GM18511 (cell line): ENCODE measurements around the gene EFTUD2.

Source experiments
- ATAC-seq: cut with Tn5 transposase; IDR thresholded peaks from one replicate; pipeline ENCODE4 v1.9.1; 2021; ENCODE audit warnings: mild to moderate bottlenecking, moderate library complexity; ENCODE audit not compliant: unreplicated experiment

The EFTUD2 gene

DNA sequence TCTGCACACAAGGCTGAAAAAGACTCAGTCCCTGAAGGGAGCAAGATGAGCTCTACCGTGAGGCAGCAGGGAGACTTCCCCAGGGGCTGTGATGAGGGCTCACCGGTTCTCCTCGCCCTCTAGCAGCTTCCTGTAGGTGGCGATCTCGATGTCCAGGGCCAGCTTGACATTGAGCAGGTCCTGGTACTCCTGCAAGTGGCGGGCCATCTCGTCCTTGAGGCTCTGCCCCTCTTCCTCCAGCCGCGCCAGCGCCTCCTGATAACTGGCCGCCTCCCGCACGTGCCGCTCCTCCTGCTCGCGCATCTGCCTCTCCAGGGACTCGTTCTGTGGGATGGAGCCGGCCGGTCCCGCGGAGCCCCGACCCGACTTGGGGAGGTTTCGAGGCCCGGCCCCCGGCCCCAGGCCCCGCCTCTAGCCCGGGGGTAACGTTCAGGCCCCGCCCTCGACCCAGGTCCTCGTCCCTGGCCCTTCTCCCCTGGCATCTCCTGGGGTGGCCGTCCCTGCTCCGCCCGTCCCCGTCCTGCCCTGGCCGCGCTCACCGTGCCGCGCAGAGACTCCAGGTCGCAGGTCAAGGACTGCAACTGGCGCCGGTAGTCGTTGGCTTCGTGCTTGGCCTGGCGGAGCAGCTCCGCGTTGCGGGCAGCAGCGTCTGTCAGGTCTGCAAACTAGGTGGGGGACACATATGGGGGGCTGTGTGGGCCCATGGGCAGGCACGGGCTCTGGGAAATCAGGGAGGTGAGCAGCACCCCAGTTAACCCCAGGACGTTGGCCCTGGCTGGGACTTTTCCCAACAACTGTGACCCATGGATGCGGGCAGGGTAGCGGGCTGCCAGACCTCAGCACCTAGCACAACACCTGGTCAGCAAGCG, 12.1 kb upstream of the EFTUD2 start:
- no peak for ATAC-seq

DNA sequence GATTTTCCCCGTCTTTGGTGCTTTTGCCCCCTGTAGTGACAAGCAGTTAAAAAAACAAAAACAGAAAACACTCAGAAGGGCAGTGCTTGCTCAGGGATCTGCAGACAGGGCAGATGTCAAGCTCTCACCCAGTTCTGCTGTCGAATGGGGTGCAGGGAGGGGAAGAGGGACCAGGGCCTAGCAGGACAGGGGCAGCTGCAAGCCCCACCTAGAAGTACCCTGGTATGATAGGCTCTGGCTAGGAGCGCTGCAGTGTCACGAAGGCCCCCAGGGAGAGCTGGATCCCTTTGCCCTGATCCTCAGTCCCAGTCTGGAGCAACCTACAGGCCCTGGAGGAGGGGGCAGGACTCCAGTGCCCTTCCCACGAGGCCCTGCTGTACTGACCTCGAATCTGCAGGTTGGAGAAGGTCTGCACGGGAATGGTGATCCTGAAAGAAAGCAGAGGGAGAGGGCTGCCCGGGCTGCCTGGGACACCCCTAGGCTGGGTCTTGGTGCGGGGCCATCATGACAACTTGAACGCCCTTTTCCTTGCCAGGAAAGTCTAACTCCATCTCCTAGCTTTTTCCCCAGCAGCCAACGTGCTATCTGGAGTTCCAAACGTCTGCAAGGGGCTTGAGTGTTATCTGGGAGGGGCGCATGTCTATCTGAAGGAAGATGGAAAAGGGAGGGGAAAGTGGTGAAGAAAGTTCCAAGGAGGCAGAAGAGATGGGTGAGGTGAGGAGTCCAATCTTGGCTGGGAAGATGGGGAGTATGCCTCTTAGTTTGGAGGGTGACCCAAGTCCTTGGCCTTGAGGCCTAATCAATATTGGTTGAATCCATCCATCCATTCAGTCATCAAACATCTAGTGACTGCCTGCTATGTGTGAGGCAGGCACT, 11.2 kb upstream of the EFTUD2 start:
- no peak for ATAC-seq

DNA sequence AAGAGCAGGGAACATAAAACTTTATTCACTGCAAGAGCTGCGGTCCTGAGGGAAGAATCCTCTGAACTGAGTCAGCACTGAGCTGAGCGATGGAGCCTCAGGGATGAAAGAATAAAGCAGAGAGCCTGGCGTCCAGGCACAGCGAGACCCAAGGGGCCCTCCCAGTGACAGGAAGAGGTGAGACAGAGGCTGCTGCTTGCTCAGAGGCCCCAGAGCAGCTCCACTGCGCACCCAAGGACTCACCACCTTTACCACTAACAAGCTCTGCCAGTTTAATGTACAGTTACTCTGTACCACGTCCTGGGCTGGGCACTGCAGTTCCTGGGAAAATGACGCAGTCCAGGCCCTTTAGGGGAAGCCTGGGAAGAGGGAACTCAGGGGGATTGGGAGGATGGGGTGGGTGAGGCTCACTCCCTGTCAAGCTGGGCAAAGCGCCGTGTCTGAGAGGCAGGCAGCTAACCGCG, 10.5 kb upstream of the EFTUD2 start:
- no peak for ATAC-seq

DNA sequence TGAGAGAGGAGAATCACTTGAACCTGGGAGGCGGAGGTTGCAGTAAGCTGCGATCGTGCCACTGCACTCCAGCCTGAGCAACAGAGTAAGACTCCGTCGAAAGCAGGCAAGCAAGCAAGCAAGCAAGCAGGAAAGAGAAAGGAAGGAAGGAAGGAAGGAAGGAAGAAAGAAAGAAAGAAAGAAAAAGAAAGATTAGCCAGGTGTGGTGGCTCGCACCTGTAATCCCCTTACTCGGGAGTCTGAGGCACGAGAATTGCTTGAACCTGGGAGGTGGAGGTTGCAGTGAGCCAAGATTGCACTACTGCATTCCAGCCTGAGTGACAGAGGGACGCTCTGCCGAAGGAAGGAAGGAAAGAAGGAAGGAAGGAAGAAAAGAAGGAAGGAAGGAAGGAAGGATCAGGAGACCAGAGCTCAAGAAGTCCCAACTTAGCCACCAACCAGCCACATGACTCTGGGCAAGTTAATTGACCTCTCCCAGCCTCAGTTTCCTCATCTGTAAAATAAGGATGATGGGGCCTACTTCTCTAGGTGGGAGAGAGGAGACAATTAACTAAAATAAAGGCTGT, 9.6 kb upstream of the EFTUD2 start:
- no peak for ATAC-seq

DNA sequence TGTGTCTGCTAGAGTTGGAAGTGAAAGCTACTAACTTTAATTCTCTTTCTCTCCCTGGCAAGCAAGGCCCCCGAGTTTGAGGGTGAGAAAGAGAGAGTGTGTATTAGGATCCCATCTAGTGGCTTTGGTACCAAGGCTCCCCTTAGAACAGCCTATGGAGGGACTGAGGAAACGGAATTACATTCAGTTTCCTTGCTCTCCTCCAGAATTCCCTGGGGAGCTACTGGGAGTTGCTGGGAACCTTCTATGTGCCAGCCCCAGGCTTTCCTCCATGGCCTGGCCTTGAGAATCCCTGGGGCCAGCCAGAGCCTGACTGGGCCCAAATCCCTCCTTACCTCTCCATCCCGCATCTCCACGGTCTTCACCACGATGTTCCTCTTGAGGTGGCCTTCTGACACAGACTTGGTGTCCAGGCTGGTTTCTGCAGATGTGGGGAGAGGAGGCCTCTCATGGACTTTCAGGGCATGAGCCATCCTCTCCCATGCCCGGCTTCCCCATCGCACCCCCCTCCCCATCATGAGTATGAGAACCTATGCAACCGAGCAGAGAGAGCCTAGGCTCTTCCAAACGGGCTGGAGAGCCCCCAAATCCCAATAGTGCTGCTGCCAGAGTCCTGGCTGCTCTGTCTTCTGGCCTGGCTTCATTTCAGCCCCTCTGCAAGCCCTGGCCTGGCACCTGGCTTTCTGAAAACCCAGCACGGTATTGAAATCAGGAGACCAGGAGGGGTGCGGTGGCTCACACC, 8.7 kb upstream of the EFTUD2 start:
- ATAC-seq: no peak

DNA sequence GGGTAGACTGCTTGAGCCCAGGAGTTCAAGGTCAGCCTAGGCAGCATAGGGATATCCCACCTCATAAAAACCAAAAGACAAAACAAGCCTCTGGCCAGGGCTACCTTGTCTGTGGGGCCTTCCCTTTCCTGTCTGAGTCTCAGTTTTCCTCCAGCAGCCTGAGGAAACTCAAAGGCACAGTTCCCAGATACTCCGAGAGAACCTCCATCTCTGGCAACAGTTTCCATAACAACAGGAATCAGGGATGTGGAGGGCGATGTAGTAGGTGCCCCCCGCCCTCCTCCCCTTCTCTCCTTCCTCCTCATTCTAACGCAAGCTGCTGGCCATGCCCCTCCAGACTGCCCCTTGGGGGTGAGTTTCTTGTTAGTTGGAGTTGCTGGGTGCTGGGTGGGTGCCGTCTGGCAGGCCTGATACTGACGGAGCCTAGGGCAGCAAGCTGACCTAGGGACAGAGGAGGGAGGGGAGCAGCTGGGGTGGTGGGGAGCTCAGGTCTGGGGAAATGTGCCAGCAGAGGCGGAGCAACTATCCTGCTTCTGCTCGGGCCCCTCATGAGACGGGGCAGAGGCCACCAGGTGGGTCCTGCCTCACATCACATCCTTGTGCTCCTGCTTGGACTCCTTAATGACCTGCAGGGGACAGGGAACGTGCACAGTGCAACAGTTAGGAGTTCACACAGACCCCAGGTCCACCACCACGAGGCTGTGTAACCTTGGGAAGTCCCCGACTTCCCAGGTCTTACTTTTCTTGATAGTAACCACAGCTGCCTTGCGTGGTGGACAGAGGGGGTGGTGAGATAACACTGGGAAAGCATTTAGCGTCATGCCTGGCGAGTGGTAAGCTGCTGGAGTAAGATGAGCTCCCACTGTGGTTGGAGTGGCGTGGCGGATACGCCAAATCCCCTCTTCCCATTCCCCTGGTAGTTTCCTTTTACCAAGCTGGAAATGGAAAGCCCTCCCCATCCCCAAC, 7.8 kb upstream of the EFTUD2 start:
- no peak for ATAC-seq

DNA sequence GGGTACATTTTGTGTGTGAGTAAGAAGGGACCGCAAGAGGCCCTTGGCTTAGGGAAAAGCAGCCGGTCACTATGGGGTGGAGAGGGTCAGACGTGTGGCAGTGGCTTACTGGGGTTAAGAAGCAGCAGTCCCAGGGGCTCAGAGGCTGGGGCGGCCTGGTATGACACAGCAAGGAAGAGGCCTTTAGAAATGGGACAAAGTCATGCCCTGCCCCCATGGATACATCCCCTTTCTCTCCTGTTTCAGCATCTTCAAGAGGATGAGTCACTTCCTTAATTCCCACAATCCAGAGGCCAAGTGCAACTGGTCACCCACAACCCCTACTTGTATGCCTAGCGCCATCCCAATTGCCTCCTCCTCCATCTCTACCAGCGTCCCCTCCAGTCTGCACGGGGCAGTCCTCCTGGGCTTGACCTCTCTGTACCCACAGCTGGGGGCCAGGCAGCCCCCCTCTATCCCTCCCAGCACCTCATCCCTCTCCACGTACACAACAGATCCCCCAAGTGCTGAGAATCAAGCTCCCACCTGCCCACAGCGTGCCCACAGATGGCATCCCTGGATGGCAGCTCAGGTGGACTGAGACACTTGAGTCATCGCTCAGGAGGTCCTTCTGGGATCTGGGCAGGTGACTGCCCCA, 6.9 kb upstream of the EFTUD2 start:
- ATAC-seq: no peak

DNA sequence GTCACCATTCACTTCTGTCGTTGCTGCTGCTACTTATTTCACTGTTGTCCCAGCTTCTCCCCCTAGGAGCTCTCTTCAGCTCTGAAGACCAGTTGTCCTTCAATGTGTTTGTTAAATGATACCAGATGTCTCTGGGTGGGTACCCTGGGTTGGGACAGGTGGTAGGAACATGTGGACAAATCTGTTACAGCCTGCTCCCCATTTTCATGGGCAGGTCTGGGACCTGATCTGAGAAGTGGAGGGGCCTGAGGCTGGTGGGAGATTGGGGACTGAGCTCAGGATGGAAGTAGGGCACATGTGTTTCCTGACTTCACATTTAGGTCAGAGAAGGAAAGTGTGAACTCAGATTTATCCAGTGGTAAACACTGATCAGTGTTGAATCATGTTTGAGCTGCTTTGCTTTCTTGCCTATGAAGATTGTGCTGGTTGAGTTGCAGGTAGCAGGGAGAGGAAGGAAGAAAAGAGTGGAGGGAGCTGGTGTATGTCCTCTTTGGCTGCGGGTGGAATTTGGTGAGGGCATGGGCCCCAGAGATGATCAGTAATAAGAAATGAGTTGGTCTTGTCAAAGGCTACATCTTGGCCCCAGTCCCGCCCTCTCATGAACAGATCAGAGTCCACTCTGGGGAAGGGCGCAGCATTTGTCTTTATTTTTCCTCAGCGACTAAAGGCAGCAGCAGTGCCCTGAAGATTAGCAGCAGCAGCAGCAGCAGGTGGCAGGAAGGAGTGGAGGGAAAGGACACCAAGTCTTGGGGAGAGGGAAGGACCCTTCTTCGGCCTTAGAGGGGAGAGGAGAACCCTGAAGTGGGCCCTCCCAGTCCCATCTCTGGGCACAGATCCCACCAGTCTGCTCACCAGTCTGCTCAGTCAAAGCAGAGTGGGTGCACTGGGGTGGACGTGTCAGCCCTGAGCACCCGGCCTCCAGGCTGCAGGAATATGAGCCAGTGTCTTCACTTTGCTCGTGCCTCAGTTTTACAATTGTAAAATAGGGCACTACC, 6.1 kb upstream of the EFTUD2 start:
- ATAC-seq: no peak

DNA sequence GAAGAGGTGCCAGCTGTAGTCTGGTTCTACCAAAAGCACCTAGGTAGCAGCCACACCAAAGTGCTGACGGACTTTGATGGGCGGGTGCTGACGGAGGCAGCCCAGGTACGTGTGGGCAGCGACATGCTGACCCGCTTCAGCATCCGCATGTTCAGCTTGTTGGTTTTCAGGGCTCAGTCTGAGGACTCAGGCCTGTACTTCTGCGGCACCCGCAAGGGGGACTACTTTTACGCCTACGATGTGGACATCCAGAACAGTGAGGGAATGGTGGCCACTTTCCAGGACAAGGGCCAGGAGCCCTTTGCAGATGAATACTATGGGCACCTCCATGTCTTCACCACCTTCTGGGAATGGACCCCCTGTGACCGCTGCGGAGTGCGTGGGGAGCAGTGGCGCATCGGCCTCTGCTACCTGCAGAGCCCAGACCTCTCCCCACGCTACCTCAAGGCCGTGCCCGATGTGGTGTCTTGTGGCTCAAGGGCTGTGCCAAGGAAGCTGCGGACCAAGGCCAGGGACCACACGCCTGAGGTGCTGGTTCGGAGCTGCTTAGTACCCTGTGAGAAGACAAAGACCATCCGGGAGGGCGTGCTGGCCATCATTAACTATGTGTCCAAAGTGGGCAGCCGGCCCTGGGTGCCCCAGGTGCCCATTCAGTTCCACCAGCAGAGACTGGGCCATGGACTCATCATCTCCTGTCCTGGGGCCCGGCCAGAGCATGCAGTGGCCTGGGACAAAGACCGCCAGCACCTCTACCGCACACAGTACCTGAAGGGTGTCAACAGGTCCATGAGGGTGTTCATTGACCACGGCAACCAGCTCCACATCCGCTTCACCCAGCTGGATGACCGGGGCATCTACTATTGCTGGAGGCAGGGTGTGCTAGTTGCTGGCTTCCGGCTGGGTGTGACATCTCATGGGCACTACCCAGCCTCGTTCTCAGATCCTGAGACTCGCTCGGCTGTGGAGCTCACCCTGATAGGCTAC, 5.0 kb upstream of the EFTUD2 start:
- ATAC-seq: no peak

DNA sequence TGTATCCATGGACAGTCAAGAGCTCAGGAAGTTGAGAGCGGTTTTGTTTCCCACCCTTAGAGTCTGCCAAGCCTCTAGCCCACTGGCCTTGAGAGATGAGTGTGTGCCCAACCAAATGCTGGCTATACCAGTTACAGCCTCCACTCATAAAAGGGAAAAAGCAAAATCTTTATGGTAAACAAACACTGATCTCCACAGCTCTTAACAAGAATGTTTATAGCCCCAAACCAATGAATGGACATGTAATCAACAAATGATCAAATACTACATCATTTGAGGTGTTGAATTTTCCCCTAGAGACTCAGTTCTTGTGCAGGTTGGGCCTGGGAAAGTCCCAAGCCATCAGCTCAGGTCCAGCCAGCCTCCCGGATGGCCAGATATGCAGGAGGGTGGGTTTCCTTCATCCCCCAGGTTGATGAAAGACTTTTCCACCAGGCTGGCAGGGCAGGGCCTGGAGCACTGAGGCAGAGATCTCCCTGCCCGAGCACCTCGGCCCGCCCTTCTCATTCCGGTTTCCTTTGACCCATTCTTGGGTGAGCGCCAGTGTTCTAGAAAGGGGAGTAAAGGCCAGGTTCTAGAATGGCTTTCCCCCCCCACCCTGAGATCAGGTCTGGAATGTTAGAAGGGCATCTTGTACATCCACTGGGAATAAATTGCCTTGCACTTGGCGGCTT, 3.9 kb upstream of the EFTUD2 start:
- ATAC-seq: no peak

DNA sequence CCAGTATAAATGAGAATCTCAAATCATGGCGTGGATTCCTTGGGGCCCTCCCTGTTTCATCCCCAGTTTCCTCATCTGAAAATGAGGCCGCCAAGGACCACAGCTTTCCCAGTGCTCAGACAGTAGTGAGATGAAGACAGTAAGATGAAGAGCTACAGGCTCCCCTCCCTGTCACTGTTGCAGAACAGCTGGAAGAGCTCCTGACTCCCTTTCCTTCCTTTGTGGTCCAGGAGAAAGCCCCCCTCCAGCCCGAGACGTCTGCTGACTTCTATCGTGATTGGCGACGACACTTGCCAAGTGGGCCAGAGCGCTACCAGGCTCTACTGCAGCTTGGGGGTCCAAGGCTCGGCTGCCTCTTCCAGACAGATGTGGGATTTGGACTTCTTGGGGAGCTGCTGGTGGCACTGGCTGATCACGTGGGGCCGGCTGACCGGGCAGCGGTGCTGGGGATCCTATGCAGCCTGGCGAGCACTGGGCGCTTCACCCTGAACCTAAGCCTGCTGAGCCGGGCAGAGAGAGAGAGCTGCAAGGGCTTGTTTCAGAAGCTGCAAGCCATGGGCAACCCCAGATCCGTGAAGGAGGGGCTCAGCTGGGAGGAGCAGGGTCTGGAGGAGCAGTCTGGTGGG, 3.0 kb upstream of the EFTUD2 start:
- no peak for ATAC-seq

DNA sequence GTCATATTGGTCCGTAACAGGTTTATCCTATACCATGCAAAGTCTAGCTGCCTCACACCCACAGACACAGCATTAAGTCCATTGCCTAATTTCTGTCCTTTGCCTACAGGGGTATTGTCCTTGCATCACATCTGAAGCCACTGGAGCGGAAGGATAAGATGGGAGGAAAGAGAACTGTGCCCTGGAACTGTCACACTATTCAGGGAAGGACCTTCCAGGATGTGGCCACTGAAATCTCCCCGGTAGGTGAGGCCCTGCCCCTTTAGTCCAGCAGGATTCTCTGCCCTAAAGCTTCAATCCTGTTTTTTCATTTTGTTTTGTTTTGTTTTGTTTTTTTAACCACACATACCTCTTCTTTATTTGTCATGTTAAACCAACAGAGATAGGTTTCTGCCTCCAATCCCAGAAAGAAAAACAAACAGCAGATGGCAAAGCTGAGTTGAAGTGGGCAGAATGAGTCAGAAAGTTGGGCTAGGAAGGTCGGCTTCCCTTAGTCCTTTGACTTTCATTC, 2.2 kb upstream of the EFTUD2 start:
- ATAC-seq: no peak

DNA sequence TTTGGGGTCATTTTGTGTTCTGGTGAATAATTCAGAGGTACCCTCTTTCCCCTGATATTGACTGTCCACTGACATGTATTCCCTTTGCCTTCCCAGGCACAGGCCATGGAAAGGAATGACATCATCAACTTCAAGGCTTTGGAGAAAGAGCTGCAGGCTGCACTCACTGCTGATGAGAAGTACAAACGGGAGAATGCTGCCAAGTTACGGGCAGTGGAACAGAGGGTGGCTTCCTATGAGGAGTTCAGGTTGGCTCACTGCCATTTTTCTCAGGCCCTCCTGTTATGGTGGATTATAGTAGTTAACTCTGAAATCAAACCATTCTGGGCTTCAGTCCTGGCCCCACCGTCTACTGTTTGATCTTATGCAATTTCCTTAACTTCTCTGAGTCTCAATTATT, 1.6 kb upstream of the EFTUD2 start:
- ATAC-seq: no peak

DNA sequence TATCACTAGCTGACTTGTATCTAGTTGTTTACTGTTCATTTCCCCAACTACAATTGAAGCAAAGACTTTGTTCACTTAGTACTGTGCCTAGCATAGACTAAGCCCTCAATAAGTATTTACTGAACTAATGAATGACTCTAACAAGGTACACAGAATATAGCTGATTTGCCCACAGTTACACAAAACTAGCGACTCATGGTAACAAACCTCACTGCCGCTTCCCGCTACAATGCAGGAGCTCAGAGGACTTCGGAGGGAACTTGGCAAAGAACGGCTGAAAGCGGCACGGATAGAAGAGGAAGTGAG, 524 bp downstream of the EFTUD2 start:
- no peak for ATAC-seq

DNA sequence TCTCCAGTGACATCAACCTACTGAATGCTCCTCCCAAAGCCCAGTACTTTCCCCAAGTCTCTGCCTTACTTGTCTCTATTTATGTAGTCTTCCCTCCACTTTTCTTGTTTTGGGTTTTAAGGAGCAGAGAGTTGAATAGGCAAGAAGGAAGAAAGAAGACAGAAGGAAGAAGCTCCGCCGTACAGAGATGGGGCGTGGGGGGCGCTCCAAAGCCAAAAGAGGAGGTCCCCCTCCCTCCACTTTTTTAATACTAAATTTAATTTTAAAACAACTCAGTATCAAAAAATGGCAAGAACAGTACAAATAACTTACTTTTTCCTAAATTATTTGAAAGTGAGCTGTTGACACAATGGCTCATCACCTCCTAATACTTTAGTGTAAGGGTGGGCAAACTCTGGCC, 4.6 kb downstream of the EFTUD2 start:
- no peak for ATAC-seq

DNA sequence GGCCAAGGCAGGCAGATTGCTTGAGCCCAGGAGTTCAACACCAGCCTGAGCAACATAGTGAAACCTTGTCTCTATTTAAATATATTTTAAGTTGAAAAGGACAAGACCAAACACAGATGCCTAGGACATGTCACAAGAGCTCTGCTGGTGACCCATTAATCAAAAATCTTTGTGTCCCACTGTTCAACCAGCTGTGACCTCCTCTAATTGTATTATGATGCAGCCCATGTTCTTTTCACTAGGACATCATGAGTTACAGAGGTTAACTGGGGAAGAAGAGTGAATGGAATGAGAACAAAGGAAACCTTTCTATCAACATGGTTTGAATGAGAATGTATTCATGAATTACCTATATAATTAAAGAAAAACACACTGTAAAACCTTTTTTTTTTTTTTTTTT, 7.0 kb downstream of the EFTUD2 start:
- no peak for ATAC-seq
